ENCODE results near the gene CDX1.

CDX1 gene

GRCh38 chr5:150166650-150167511, at the start of gene CDX1:
CDX1 (plus strand) TSS chr5:150166778; CDS start chr5:150166877, 99 bp downstream.
- no peak for DNase-seq

GRCh38 chr5:150117945-150118560, 48.5 kb upstream of the CDX1 start:
- no peak for DNase-seq

GRCh38 chr5:150118561-150119229, 47.9 kb upstream of the CDX1 start:
- no peak for DNase-seq

- peak; percentile 3 for DNase-seq
Observed at GRCh38 chr5:150119421-150120061, 47.0 kb upstream of the CDX1 start.

- no peak for DNase-seq
Observed at GRCh38 chr5:150120062-150120441, 46.5 kb upstream of the CDX1 start.

- DNase-seq = no peak
Observed at GRCh38 chr5:150120617-150121447, 45.7 kb upstream of the CDX1 start.

- no peak for DNase-seq
Observed at GRCh38 chr5:150121448-150122157, 45.0 kb upstream of the CDX1 start.

GRCh38 chr5:150122158-150122510, 44.4 kb upstream of the CDX1 start:
- DNase-seq = peak; percentile 9

- DNase-seq = no peak
Observed at GRCh38 chr5:150122536-150123481, 43.8 kb upstream of the CDX1 start.

GRCh38 chr5:150123542-150123941, 43.0 kb upstream of the CDX1 start:
- no peak for DNase-seq

GRCh38 chr5:150124111-150124557, 42.4 kb upstream of the CDX1 start:
- peak; percentile 1 for DNase-seq

- DNase-seq = no peak
Observed at GRCh38 chr5:150124596-150124995, 42.0 kb upstream of the CDX1 start.

- no peak for DNase-seq
Observed at GRCh38 chr5:150125334-150125733, 41.2 kb upstream of the CDX1 start.

GRCh38 chr5:150126199-150126920, 40.2 kb upstream of the CDX1 start:
- no peak for DNase-seq

- no peak for DNase-seq
Observed at GRCh38 chr5:150126921-150127265, 39.7 kb upstream of the CDX1 start.

GRCh38 chr5:150129454-150129812, 37.1 kb upstream of the CDX1 start:
- no peak for DNase-seq

GRCh38 chr5:150129813-150130492, 36.6 kb upstream of the CDX1 start:
- peak; percentile 42 for DNase-seq

- no peak for DNase-seq
Observed at GRCh38 chr5:150130493-150130922, 36.1 kb upstream of the CDX1 start.

- no peak for DNase-seq
Observed at GRCh38 chr5:150131461-150131860, 35.1 kb upstream of the CDX1 start.
